PC-3 (cell line): ENCODE measurements around the gene SPTBN2. TPM values are rescaled to one million over a fixed set of nuclear protein-coding genes. Genes with fewer than 3 reads are reported as not detected.
A peak's percentile ranks its signal among the peaks of the same experiment; 100 is the strongest.

Experiments used
- ATAC-seq: fragments of 200-7000 bp; cut with Tn5 transposase; 2 replicates; pipeline ENCODE4 v1.9.1; 2020; ENCODE audit warnings: mild to moderate bottlenecking, moderate library complexity
- BruUV-seq: library from RNA; stranded (reverse); fragments of 400-500 nt; replicated peaks from 2 replicates; lab custom pipeline; 2021; lab: Mats Ljungman, UMichigan
- CTCF ChIA-PET: fragments of 300-600 bp; sonication (Branson Sonifier 250); formaldehyde crosslinking; loops from one replicate; lab custom pipeline; 2022; ENCODE audit warnings: antibody characterized with exemption; lab: Charles Lee
- POLR2A ChIA-PET: fragments of 300-600 bp; sonication (Branson Sonifier 250); formaldehyde crosslinking; loops from one replicate; lab custom pipeline; 2022; ENCODE audit warnings: antibody characterized with exemption; ENCODE audit not compliant: unreplicated experiment; lab: Charles Lee
- DNase-seq: peaks from one replicate; pipeline ENCODE4 v3.0.0-alpha.2; 2015
- H2AFZ ChIP-seq: fragments of 300-600 bp; sonication (generic); 2 replicates; pipeline ENCODE4 v1.6.0; 2016; ENCODE audit warnings: antibody characterized with exemption, low read length
- H3F3A ChIP-seq: fragments of 300-600 bp; sonication (generic); one replicate; pipeline ENCODE4 v1.6.0; 2017; ENCODE audit warnings: antibody characterized with exemption, low read length, control low read depth, mild to moderate bottlenecking; ENCODE audit not compliant: unreplicated experiment
- H3K27ac ChIP-seq: fragments of 300-600 bp; sonication (generic); 2 replicates; pipeline ENCODE4 v1.5.1; 2016; ENCODE audit warnings: mild to moderate bottlenecking, low read length
- H3K27me3 ChIP-seq: fragments of 300-600 bp; sonication (generic); 2 replicates; pipeline ENCODE4 v1.6.1; 2016; ENCODE audit warnings: low read length, mixed read lengths
- H3K36me3 ChIP-seq: fragments of 300-600 bp; sonication (generic); 2 replicates; pipeline ENCODE4 v1.6.1; 2016; ENCODE audit warnings: low read depth, mixed run types, low read length, mixed read lengths
- H3K4me1 ChIP-seq: fragments of 300-600 bp; sonication (generic); 2 replicates; pipeline ENCODE4 v1.5.1; 2016; ENCODE audit warnings: low read length; ENCODE audit not compliant: insufficient read depth
- H3K4me2 ChIP-seq: fragments of 300-600 bp; sonication (generic); 2 replicates; pipeline ENCODE4 v1.6.0; 2016; ENCODE audit warnings: low read length
- H3K4me3 ChIP-seq: fragments of 300-600 bp; sonication (generic); 2 replicates; pipeline ENCODE4 v1.5.1; 2016; ENCODE audit warnings: mild to moderate bottlenecking, low read length, mixed read lengths
- H3K79me2 ChIP-seq: fragments of 300-600 bp; sonication (generic); 2 replicates; pipeline ENCODE4 v1.6.1; 2017; ENCODE audit warnings: low read length, mixed read lengths
- H3K9ac ChIP-seq: fragments of 300-600 bp; sonication (generic); 2 replicates; pipeline ENCODE4 v1.6.0; 2016; ENCODE audit warnings: mild to moderate bottlenecking, low read length
- H3K9me2 ChIP-seq: fragments of 300-600 bp; sonication (generic); replicated peaks from 2 replicates; pipeline ENCODE4 v1.6.1; 2016; ENCODE audit warnings: mixed run types, low read length, mixed read lengths
- H3K9me3 ChIP-seq: fragments of 300-600 bp; sonication (generic); 2 replicates; pipeline ENCODE4 v1.6.1; 2016; ENCODE audit warnings: low read length, mixed read lengths
- H4K20me1 ChIP-seq: fragments of 300-600 bp; sonication (generic); 2 replicates; pipeline ENCODE4 v1.6.1; 2016; ENCODE audit warnings: low read length, mixed read lengths
- EZH2 ChIP-seq: fragments of 300-600 bp; sonication (generic); IDR thresholded peaks from one replicate; pipeline ENCODE4 v1.6.1; 2017; ENCODE audit warnings: antibody characterized with exemption, mild to moderate bottlenecking, low read length; ENCODE audit not compliant: unreplicated experiment
- EZH2phosphoT487 ChIP-seq: fragments of 300-600 bp; sonication (generic); IDR thresholded peaks from 2 replicates; pipeline ENCODE4 v1.6.1; 2018; ENCODE audit warnings: mild to moderate bottlenecking, antibody characterized with exemption, low read length, borderline replicate concordance
- intact Hi-C: fragments of 100-400 bp; cut with micrococcal nuclease; formaldehyde crosslinking; loops from 2 replicates; pipeline ENCODE4 v1.9.0; 2023
- total RNA-seq: library from RNA; depleted of rRNA; stranded (reverse); fragments of >200 nt; gene quantifications from 2 replicates; pipeline ENCODE4 v1.2.3, GENCODE V29; 2014
- TF ChIP-seq, protein P1 (sequence below): fragments of 300-600 bp; sonication (generic); conservative IDR thresholded peaks from 2 replicates; pipeline ENCODE4 v1.5.1; 2017; ENCODE audit warnings: antibody characterized with exemption, low read depth, mild to moderate bottlenecking, low read length

SPTBN2 gene
- total RNA-seq, 1 experiment from 2014 or later, result 74.9 TPM

DNA sequence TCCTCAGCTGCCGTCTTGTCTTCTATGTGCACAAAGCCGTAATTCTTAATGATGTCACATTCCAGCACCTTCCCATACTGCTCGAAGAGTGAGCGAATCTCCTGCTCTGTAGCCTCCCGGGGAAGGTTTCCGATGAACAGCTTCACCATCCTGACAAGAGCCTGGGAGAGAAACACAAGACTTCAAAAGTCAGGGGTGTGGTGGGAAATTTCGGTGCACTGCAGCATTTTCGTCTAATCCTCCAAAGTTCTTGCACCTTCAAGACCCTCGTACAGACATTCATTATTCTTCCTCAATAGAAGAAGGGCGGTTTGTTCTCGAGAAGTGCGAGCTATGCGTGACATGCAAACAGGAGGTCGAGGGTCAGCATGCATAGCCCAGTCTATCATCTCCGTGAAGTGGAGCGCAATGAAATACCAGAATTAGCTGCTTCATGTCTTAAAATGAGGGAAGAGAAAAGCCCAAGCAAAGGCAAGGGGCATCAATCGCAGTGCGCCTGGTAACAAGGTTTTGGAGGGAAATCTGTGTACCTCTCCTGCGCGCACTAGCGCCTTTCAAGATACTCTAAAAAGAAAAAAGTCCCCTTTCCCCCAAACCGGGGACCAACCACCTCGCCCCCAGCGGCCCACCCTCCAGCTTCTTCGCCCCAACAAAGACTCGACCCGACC, 52.0 kb downstream of the SPTBN2 start:
- intact Hi-C loops, result no loop called here
- peaks cover 17% of the 10 kb centered on the region for H3K36me3 ChIP-seq
- peak overlapping the region; percentile 87 for H3K9ac ChIP-seq
- peaks cover 3% of the 10 kb centered on the region for H3F3A ChIP-seq
- peak overlapping the region; percentile 86 for H3K27ac ChIP-seq
- no peaks in the 10 kb centered on the region for H3K9me3 ChIP-seq
- CTCF ChIA-PET, result interaction anchor here (1.0 to 1.8 kb wide), 2 partner anchors 197 to 256 kb away, joined by 3 to 6 read pairs; partner anchors contain the start of gene DPP3
- H3K79me2 ChIP-seq, result peaks cover 53% of the 10 kb centered on the region
- no peaks in the 10 kb centered on the region for H3K27me3 ChIP-seq
- peaks cover 35% of the 10 kb centered on the region for H3K4me1 ChIP-seq
- H3K4me2 ChIP-seq, result peak overlapping the region; percentile 85
- H3K4me3 ChIP-seq, result peak overlapping the region; percentile 68
- BruUV-seq, result no TSS peak
- no peak for ATAC-seq
- DNase-seq, result peak; percentile 24
- no peaks in the 10 kb centered on the region for H3K9me2 ChIP-seq
- POLR2A ChIA-PET, result interaction anchor here (0.5 to 1.0 kb wide), 4 partner anchors 46 to 165 kb away, joined by 3 to 4 read pairs (median 3); partner anchors contain the start of gene RBM14
- peak overlapping the region; percentile 75 for H2AFZ ChIP-seq
- H4K20me1 ChIP-seq, result no peaks in the 10 kb centered on the region
- TF ChIP-seq EZH2 (no peak), EZH2phosphoT487 (no peak)
- TF ChIP-seq, protein P1, sequence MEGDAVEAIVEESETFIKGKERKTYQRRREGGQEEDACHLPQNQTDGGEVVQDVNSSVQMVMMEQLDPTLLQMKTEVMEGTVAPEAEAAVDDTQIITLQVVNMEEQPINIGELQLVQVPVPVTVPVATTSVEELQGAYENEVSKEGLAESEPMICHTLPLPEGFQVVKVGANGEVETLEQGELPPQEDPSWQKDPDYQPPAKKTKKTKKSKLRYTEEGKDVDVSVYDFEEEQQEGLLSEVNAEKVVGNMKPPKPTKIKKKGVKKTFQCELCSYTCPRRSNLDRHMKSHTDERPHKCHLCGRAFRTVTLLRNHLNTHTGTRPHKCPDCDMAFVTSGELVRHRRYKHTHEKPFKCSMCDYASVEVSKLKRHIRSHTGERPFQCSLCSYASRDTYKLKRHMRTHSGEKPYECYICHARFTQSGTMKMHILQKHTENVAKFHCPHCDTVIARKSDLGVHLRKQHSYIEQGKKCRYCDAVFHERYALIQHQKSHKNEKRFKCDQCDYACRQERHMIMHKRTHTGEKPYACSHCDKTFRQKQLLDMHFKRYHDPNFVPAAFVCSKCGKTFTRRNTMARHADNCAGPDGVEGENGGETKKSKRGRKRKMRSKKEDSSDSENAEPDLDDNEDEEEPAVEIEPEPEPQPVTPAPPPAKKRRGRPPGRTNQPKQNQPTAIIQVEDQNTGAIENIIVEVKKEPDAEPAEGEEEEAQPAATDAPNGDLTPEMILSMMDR, result no peak

DNA sequence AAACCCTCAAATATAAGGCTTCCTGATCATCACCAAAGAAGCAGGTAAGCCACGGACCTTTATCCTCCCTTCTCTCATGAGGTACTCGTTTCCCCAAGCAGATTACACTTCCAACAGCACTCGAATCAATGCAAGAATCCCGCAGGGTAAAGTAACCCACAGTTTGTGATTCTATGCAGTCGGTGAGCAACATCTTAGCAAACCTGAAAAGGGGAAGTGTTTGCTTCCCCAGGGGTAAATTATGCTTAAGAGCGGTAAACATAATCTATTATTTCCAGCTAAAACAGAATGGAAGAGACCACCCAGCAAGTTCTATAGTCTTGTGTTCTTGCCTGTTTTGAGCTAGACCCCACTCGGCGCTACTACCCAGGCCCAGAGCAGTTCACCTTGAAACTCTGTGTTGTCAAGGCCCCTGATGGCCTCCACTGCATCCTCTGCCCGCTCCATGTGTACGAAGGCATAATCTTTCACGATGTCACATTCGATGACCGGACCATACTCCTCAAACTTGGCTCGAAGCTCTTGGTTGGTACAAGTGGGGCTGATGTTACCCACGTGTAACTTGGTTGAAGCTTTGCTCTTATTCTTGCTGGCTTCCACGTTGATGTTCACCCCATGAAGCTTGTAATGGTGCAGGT, 52.6 kb downstream of the SPTBN2 start:
- Histone ChIP-seq H3K36me3 (peaks cover 17% of the 10 kb centered on the region), H3K4me1 (peaks cover 35% of the 10 kb centered on the region), H3K9ac (no peak overlapping the region), H3K9me3 (no peaks in the 10 kb centered on the region), H3K27ac (no peak overlapping the region), H3K9me2 (no peaks in the 10 kb centered on the region), H4K20me1 (0 out of 2 replicates have a peak, but pooled peaks cover under 1% of the 10 kb centered on the region), H3K79me2 (peaks cover 60% of the 10 kb centered on the region), H3K27me3 (no peaks in the 10 kb centered on the region), H3F3A (peaks cover 3% of the 10 kb centered on the region), H3K4me3 (peak overlapping the region; percentile 68), H3K4me2 (peak overlapping the region; percentile 85), H2AFZ (no peak overlapping the region)
- intact Hi-C loops, result no loop called here
- DNase-seq (no peak), ATAC-seq (no peak)
- POLR2A ChIA-PET, result interaction anchor here (0.5 kb wide), 1 partner anchor 46 kb away, joined by 3 read pairs; no protein-coding TSS in a partner anchor
- TSS peak; percentile 43 for BruUV-seq
- TF ChIP-seq, protein P1, result no peak
- TF ChIP-seq EZH2 (no peak), EZH2phosphoT487 (no peak)
- CTCF ChIA-PET, result no interaction called here
